ENCODE results near the gene EPHA1.
A peak's percentile ranks its signal among the peaks of the same experiment; 100 is the strongest.
"Not testable (repeated sequence)": the region's sequence is repeated elsewhere in the genome, so short reads cannot be mapped to it uniquely, and the experiment has no call there.

The EPHA1 gene

DNA sequence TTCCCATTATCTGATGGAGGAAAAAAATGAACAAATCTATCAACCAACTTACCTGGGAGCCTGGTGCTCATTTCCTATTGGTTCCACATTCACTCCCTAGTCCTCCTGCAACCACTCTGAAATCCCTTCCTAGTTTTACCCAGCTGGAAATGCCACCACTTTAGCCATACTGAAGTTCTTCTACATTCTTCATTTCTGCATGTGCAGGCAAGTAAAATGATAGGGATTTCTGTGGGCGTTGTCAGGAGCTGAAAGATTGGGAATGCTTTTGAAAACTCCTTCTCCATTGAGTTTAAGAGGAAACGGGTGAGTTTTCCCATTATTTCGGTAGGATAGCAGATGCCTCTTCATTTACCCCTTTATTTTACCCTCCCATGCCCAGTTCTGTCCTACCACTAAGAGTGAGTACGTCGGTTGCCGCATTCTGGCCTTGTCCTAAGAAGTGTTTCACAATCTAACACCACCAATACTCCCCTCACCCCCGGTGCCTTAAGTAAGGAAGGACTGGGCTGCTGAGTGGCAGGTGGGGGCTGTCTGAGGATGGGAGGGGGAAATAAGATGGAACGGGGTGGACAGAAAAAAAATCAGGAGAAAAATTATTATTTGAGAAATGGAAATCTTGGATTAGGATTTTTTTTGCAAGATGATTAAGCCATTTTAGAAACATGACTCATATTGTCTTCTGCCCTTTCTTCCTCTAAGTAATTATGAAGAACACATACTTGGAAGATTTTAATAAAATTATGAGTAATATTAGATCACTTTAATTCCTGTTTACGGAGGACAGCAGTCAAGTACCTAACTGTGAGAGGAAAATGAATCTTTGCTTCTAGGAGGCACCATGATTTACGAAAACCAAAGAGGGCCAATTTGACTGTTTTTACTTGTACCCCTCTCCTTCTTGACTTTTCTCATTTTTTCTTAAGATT lies 21.4 kb upstream of the EPHA1 start:
- no peak for DNase-seq

DNA sequence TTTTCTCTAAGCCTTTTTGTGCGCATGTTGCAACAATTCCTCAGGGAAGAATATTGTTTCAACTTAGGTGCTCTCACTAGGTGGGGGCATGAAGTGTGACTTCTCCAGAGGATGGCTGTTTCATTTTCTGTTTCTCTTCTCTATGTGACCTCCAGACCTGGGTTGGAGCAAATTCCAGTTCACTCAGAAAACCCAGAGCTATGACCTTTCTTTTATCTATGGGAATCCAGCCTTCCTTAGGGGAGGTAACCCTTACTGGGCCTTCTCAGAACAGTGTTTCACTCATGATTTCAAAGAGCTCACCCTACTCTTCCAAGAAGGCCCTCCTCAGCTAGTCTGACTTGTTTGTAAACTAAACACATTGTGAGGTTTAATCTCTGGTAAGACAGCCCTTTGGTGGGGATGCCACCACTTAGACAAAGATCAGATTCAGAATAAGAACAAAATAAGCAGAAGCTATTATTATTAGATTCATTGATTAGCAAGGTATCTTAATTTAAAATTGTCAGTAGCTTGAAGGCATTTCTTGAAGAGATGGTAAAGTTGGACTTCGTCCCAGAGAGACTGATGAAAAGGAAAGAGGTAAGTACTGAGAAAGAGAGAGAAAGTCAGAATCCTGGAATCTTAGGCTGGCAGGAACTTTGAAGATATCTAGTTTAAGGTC lies 18.0 kb upstream of the EPHA1 start:
- no peak for DNase-seq

GRCh38 chr7:143424476-143424875 lies 15.8 kb upstream of the EPHA1 start:
- not testable (repeated sequence) for DNase-seq

GRCh38 chr7:143422033-143422432 lies 13.4 kb upstream of the EPHA1 start:
- DNase-seq, result no peak

GRCh38 chr7:143420624-143421023 lies 12.0 kb upstream of the EPHA1 start:
- not testable (repeated sequence) for DNase-seq

- DNase-seq, result no peak
These were observed 11.2 kb upstream of the EPHA1 start for GRCh38 chr7:143419880-143420279.

GRCh38 chr7:143418681-143419458 lies 10.2 kb upstream of the EPHA1 start:
- DNase-seq, result no peak

- no peak for DNase-seq
These were observed 9.2 kb upstream of the EPHA1 start for GRCh38 chr7:143417734-143418383.

DNA sequence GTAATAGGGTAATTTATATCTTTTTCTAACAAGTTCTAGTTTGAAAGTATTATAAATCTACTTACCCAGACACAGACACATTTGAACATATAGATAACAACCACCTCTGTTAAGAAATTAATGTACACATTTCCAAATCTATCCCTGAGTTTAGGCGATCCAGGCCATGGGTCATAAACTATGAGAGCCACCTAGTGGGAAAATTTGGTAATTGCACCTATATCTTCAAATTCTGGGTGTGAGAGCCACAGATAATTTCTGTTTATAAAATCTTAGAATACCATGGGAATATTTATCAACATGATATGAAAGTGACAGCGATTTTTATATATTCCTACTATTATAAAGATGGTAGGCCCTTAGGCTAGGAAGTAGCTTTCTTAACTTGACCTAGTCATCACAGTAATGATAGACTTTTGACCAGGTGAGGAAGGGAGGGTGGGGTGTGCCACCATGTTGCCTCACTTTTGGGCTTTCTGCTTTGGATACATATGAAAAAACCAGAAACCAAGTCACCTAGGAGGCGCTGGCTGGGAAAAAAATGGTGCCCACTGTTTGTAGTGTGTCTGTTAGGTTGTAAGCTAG lies 8.0 kb upstream of the EPHA1 start:
- DNase-seq, result no peak

- DNase-seq, result no peak
These were observed 7.2 kb upstream of the EPHA1 start for GRCh38 chr7:143415742-143416397.

DNA sequence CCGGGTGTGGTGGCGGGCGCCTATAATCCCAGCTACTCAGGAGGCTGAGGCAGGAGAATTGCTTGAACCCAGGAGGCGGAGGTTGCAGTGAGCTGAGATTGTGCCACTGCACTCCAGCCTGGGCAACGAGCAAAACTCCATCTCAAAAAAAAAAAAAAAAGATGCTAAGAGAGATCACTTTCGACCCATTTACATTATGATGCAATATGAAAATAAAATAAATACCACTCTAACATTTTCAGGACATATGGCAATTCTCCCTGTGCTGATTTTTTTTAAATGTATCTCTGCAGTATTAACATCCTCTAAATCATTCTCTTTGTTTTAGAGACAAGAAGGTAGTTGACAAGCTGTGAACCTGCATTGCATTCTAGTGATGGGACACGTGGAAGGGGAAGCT lies 6.6 kb upstream of the EPHA1 start:
- not testable (repeated sequence) for DNase-seq

DNA sequence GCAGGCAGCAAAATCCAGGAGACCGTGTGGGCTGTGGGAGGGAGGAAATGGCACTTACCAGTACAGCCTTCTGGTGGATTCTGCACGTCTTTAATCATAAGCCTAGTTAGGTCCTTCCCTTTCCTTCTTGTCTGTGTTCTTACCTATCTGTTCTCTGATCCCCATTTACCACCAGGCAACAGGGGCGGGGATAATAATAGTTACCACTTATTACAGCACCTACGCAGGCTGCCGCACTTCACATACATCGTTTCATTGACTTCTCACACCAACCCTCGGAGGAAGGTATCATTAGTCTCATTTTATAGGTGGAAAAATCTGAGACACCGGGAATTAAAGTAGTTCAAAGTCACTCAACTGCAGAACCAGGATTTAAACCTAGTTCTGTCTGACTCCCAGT lies 4.5 kb upstream of the EPHA1 start:
- DNase-seq, result no peak

DNA sequence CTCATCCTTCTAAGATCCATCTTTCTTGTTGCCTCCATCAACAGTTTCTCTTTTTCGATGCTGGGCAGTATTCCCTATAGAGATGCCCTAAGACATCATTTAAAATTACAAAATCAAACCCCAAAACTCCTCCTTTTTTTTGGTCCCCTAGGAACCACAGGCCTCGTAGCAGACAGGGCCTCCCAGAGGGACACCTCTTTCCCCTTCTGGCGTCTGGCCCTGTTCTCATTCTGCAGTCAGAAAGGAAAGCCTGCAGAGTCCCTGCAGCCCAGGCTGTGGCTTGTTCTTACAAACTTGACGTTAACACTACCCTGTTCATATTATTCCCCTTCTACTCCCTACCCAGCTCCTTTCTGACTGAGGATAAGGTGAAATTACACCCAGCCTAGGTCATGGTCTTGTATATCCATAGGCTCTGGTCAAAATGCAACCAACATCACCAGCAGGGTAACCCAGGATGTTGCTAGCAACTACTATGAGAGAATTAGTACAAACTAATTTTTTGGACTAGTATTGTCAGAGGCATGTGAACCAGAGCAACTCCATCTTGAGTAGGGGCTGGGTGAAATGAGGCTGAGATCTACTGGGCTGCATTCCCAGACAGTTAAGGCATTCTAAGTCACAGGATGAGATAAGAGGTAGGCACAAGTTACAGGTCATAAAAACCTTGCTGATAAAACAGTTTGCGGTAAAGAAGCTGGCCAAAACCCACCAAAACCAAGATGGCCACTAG lies 3.5 kb upstream of the EPHA1 start:
- no peak for DNase-seq

DNA sequence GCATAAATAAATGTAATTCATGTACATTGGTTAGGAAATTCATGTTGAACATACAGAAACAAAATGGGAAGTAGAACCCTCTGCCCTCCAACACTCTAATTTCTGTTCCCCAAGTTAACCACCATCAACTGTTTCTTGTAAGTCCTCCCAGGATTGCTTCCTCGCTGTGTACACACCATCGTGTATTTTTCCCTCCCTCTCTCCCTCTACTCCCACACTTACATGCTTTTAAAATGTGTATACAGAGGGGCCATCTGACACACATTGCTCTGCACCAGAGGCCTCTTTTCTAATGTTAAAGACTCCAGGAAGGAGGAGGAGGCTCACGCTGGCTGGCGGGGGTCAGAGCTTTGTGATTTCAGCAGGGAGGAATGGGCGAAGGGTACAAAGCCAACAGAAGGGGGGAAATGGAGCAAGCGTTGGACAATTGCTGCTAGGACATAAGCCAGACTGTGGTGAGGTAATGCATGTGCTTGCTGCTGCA lies 1.9 kb upstream of the EPHA1 start:
- DNase-seq, result no peak

DNA sequence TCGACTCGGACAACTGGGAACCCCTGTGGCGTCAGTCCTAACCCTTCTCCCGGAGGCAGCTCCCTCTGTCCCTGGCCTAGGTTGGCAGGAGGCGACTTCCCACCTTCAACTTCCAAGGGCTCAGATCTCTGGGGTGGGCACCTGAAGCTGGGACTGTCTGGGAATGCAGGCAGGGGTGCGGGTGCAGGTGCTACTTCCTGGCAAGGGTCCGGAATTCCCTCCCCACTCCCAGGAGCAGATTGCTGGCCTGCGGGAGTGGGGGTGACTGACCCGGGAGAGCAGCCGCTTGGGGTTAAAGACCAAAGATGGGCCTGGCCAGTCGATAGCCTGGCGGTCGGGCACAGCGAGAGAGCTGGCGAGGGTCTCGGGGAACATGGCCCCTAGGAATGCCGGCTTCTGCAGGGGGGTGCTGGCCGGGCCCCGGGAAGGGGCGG lies 387 bp downstream of the EPHA1 start:
- no peak for DNase-seq

DNA sequence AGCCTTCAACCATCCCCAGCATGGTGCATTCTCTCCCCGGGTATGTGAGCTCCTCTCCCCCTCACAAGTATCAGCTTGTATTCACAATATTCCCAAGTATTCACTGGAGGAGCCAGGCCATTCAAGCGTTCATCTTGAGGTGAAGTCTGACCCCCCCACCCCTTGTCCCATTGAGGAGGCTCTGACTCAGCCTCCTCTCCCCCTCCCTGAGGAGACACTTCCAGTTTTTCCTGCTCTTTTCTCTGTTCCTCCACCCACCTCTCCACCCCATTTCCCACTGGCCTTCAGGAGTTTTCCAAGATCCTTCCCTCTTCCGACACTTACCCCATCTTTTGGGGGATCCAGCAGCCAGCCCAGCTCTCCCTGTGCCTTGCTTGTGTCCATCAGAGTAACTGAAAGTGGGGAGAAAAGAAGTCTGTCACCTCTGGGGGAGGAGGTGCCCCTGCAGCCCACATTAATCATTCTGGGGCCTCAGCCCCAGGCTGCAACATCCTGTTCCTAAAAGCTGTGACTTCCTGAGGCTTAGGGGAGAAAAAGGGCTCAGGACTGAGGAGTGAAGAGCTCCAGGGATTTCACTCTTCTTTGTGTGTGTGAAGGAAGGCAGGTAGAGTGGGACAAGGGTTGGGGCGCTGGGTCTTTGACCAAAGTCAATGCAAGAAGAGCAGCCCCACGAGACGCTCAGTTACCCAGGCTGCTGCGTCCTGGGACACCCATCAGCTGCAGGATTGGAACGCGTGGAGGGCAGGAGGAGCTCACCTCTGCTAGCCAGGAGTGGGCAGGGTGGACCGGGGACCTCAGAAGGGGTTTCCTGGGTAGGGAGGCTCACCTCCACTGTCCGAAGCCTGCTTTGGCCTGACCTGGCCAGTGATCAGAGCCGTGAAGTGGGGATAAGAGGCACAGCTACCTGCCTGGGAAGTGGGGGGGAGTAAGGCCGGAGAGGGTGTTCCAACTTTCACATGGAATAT lies 1.1 kb downstream of the EPHA1 start:
- peak; percentile 43 for DNase-seq

DNA sequence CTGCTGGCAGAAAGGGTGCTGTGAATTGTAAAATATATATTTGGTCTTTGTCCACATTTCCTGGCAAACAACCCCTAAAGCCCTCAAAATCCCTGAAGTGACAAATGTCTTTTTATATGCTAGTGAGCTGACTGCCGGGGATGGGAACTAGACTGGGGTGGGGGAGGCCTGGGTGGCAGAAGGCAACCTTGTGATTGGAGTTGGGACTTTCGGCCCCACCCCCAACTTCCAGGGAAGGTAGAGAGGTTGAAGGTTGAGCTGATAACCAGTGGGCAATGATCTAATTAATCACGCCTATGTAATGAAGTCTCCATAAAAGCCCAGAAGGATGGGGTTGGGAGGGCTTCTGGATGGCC lies 2.7 kb downstream of the EPHA1 start:
- no peak for DNase-seq

GRCh38 chr7:143405173-143406001 lies 3.3 kb downstream of the EPHA1 start:
- no peak for DNase-seq

- DNase-seq, result not testable (repeated sequence)
These were observed 6.4 kb downstream of the EPHA1 start for GRCh38 chr7:143402233-143402632.

All from CD4-positive, alpha-beta T cell treated with Interleukin-15 for 1 hour (primary cell).